Hepatocyte (in vitro differentiated cells): Measurements from ENCODE around the gene FLT1. TPM values are rescaled to one million over a fixed set of nuclear protein-coding genes. Genes with fewer than 3 reads are reported as not detected.

Source experiments
- DNase-seq: peaks from one replicate; pipeline ENCODE4 v3.0.0-alpha.2; 2016; ENCODE audit warnings: low spot score
- H2AFZ ChIP-seq: fragments of 200-600 bp; sonication (generic); 2 replicates; pipeline ENCODE4 v1.6.0; 2016; ENCODE audit warnings: antibody characterized with exemption, mild to moderate bottlenecking
- H3K27ac ChIP-seq: fragments of 200-600 bp; sonication (generic); 2 replicates; pipeline ENCODE4 v1.5.1; 2016; ENCODE audit warnings: mild to moderate bottlenecking
- H3K27me3 ChIP-seq: fragments of 200-600 bp; sonication (generic); 2 replicates; pipeline ENCODE4 v1.6.1; 2016
- H3K36me3 ChIP-seq: fragments of 200-600 bp; sonication (generic); replicated peaks from 2 replicates; pipeline ENCODE4 v1.5.1; 2016; ENCODE audit warnings: low read depth; ENCODE audit not compliant: insufficient read depth
- H3K4me1 ChIP-seq: fragments of 200-600 bp; sonication (generic); 2 replicates; pipeline ENCODE4 v1.5.1; 2016; ENCODE audit warnings: mild to moderate bottlenecking, moderate library complexity; ENCODE audit not compliant: insufficient read depth
- H3K4me2 ChIP-seq: fragments of 200-600 bp; sonication (generic); 2 replicates; pipeline ENCODE4 v1.6.0; 2016
- H3K4me3 ChIP-seq: fragments of 200-600 bp; sonication (generic); 2 replicates; pipeline ENCODE4 v1.5.1; 2016; ENCODE audit warnings: mild to moderate bottlenecking
- H3K79me2 ChIP-seq: fragments of 200-600 bp; sonication (generic); 2 replicates; pipeline ENCODE4 v1.6.0; 2017; ENCODE audit warnings: mild to moderate bottlenecking
- H3K9me2 ChIP-seq: fragments of 200-600 bp; sonication (generic); replicated peaks from 2 replicates; pipeline ENCODE4 v1.6.0; 2017; ENCODE audit warnings: mild to moderate bottlenecking; ENCODE audit not compliant: insufficient read depth
- H3K9me3 ChIP-seq: fragments of 200-600 bp; sonication (generic); 2 replicates; pipeline ENCODE4 v1.5.1; 2016; ENCODE audit warnings: low read depth, mild to moderate bottlenecking
- H4K20me1 ChIP-seq: fragments of 200-600 bp; sonication (generic); 2 replicates; pipeline ENCODE4 v1.6.0; 2016; ENCODE audit warnings: mild to moderate bottlenecking; ENCODE audit not compliant: insufficient read depth, poor library complexity, severe bottlenecking
- EZH2 ChIP-seq: fragments of 200-600 bp; sonication (generic); IDR thresholded peaks from 2 replicates; pipeline ENCODE4 v1.6.1; 2016; ENCODE audit warnings: antibody characterized with exemption, mild to moderate bottlenecking, borderline replicate concordance
- EZH2phosphoT487 ChIP-seq: fragments of 200-600 bp; sonication (generic); IDR thresholded peaks from one replicate; pipeline ENCODE4 v1.6.1; 2018; ENCODE audit warnings: antibody characterized with exemption, mild to moderate bottlenecking, low read depth, moderate library complexity; ENCODE audit not compliant: unreplicated experiment, severe bottlenecking
- WGBS: methylation state at CpG from one replicate; pipeline ENCODE4 v1.1.6; 2016; ENCODE audit warnings: low lambda C conversion rate; ENCODE audit errors: missing lambda C conversion rate; 5-methylcytosine and 5-hydroxymethylcytosine counted together
- polyA plus RNA-seq: library from polyadenylated mRNA; unstranded; fragments of >200 nt; fragmentation: Nextera tagmentation; extraction: Ambion mirVana; gene quantifications from 2 replicates; pipeline ENCODE4 v1.2.1, GENCODE V29; 2016
- total RNA-seq: library from RNA; depleted of rRNA; stranded (reverse); fragments of >200 nt; gene quantifications from 2 replicates; pipeline ENCODE4 v1.2.3, GENCODE V29; 2014
- TF ChIP-seq, protein P1 (sequence below): fragments of 200-600 bp; sonication (generic); IDR thresholded peaks from 2 replicates; pipeline ENCODE4 v1.5.1; 2016; ENCODE audit warnings: antibody characterized with exemption, mild to moderate bottlenecking; ENCODE audit not compliant: poor library complexity

The FLT1 gene
- total and polyA plus RNA-seq, 2 experiments from 2014 or later = 30.4 to 40.1 TPM

DNA sequence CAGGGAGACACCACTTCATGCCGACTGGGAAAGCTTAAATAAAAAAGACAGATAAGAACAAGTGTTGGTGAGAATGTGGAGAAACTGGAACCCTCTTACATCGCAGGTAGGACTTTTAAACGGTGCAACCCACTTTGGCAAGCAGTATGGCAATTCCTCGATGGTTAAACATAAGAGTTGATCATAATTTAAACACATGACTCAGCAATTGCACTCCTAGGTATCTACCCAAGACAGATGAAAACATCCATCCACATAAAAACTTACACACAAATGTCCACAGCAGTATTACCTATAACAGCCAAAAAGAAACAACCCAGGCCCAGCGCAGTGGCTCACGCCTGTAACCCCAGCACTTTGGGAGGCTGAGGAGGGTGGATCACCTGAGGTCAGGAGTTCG, 21.9 kb downstream of the FLT1 start:
- 92% methylated on average over 7 of the region's 7 CpGs for WGBS
- H4K20me1 ChIP-seq = no peaks in the 10 kb centered on the region
- no peak overlapping the region for H3K27ac ChIP-seq
- TF ChIP-seq EZH2phosphoT487 (no peak), EZH2 (no peak)
- TF ChIP-seq, protein P1, sequence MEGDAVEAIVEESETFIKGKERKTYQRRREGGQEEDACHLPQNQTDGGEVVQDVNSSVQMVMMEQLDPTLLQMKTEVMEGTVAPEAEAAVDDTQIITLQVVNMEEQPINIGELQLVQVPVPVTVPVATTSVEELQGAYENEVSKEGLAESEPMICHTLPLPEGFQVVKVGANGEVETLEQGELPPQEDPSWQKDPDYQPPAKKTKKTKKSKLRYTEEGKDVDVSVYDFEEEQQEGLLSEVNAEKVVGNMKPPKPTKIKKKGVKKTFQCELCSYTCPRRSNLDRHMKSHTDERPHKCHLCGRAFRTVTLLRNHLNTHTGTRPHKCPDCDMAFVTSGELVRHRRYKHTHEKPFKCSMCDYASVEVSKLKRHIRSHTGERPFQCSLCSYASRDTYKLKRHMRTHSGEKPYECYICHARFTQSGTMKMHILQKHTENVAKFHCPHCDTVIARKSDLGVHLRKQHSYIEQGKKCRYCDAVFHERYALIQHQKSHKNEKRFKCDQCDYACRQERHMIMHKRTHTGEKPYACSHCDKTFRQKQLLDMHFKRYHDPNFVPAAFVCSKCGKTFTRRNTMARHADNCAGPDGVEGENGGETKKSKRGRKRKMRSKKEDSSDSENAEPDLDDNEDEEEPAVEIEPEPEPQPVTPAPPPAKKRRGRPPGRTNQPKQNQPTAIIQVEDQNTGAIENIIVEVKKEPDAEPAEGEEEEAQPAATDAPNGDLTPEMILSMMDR = no peak
- peaks cover 17% of the 10 kb centered on the region for H3K4me1 ChIP-seq
- no peak overlapping the region for H3K4me3 ChIP-seq
- no peaks in the 10 kb centered on the region for H3K27me3 ChIP-seq
- H3K9me3 ChIP-seq = no peaks in the 10 kb centered on the region
- no peak overlapping the region for H3K4me2 ChIP-seq
- H3K9me2 ChIP-seq = no peaks in the 10 kb centered on the region
- H2AFZ ChIP-seq = no peak overlapping the region
- no peaks in the 10 kb centered on the region for H3K36me3 ChIP-seq
- H3K79me2 ChIP-seq = no peaks in the 10 kb centered on the region
- DNase-seq = no peak

GRCh38 chr13:28471421-28471820, 23.5 kb downstream of the FLT1 start:
- no peaks in the 10 kb centered on the region for H3K79me2 ChIP-seq
- no peaks in the 10 kb centered on the region for H3K9me3 ChIP-seq
- no peak overlapping the region for H2AFZ ChIP-seq
- H3K4me3 ChIP-seq = no peak overlapping the region
- no peaks in the 10 kb centered on the region for H4K20me1 ChIP-seq
- no peak overlapping the region for H3K4me2 ChIP-seq
- H3K27ac ChIP-seq = no peak overlapping the region
- DNase-seq = no peak
- no peak for TF ChIP-seq EZH2
- TF ChIP-seq EZH2phosphoT487 = no peak
- TF ChIP-seq, protein P1 = no peak
- H3K4me1 ChIP-seq = peaks cover under 1% of the 10 kb centered on the region
- H3K9me2 ChIP-seq = no peaks in the 10 kb centered on the region
- H3K36me3 ChIP-seq = no peaks in the 10 kb centered on the region
- no peaks in the 10 kb centered on the region for H3K27me3 ChIP-seq
- WGBS = 95% methylated on average over 2 of the region's 2 CpGs

DNA sequence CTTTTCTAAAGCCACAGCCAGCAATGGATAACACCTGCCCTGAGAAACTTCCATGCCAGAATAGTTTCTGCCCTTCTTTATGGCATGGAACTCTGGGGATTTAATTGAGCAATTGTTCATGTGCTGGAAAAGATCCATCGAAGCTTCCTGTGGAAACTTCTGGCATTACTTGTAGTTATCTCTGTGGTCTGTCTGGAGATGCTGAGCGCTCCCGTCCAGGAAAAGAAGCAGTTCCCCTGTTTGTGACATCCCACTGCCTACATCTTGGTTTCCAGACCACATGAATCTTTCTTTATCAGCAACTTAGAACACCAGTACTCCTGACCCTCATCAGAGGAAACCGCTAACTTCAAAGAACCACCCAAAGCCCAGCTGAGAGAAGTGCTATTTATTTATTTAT, 24.6 kb downstream of the FLT1 start:
- no peak overlapping the region for H3K27ac ChIP-seq
- WGBS = 60% methylated on average over 4 of the region's 4 CpGs
- H3K9me3 ChIP-seq = no peaks in the 10 kb centered on the region
- H3K4me2 ChIP-seq = no peak overlapping the region
- H3K4me3 ChIP-seq = no peak overlapping the region
- no peak overlapping the region for H2AFZ ChIP-seq
- no peaks in the 10 kb centered on the region for H3K4me1 ChIP-seq
- no peak for DNase-seq
- H3K27me3 ChIP-seq = no peaks in the 10 kb centered on the region
- no peaks in the 10 kb centered on the region for H3K79me2 ChIP-seq
- no peaks in the 10 kb centered on the region for H4K20me1 ChIP-seq
- no peaks in the 10 kb centered on the region for H3K36me3 ChIP-seq
- no peaks in the 10 kb centered on the region for H3K9me2 ChIP-seq
- TF ChIP-seq EZH2 = no peak
- TF ChIP-seq, protein P1 = no peak
- no peak for TF ChIP-seq EZH2phosphoT487

GRCh38 chr13:28469316-28469715, 25.6 kb downstream of the FLT1 start:
- no peaks in the 10 kb centered on the region for H4K20me1 ChIP-seq
- no peaks in the 10 kb centered on the region for H3K4me1 ChIP-seq
- DNase-seq = no peak
- no peaks in the 10 kb centered on the region for H3K9me2 ChIP-seq
- H2AFZ ChIP-seq = no peak overlapping the region
- H3K36me3 ChIP-seq = no peaks in the 10 kb centered on the region
- H3K4me3 ChIP-seq = no peak overlapping the region
- H3K4me2 ChIP-seq = no peak overlapping the region
- TF ChIP-seq, protein P1 = no peak
- TF ChIP-seq EZH2phosphoT487 (no peak), EZH2 (no peak)
- no peak overlapping the region for H3K27ac ChIP-seq
- no peaks in the 10 kb centered on the region for H3K9me3 ChIP-seq
- WGBS = 91% methylated on average over 6 of the region's 6 CpGs
- no peaks in the 10 kb centered on the region for H3K27me3 ChIP-seq
- no peaks in the 10 kb centered on the region for H3K79me2 ChIP-seq
